Measurements from ENCODE around the gene PID1.
A peak's percentile ranks its signal among the peaks of the same experiment; 100 is the strongest.

PID1 gene

GRCh38 chr2:229270551-229271410, at the start of gene PID1:
PID1 (minus strand) TSS chr2:229271287; CDS start chr2:229271043, 244 bp downstream.
- no peak for DNase-seq (ENCODE audit: low read depth)

- DNase-seq (ENCODE audit: low read depth): no peak
Observed at GRCh38 chr2:229319558-229319957, 48.5 kb upstream of the PID1 start.

GRCh38 chr2:229314117-229314516, 43.0 kb upstream of the PID1 start:
- DNase-seq (ENCODE audit: low read depth): no peak

- no peak for DNase-seq (ENCODE audit: low read depth)
Observed at GRCh38 chr2:229313591-229313990, 42.5 kb upstream of the PID1 start.

- no peak for DNase-seq (ENCODE audit: low read depth)
Observed at GRCh38 chr2:229301237-229301636, 30.1 kb upstream of the PID1 start.

- no peak for DNase-seq (ENCODE audit: low read depth)
Observed at GRCh38 chr2:229300790-229301189, 29.7 kb upstream of the PID1 start.

- no peak for DNase-seq (ENCODE audit: low read depth)
Observed at GRCh38 chr2:229300371-229300770, 29.3 kb upstream of the PID1 start.

- no peak for DNase-seq (ENCODE audit: low read depth)
Observed at GRCh38 chr2:229297247-229297646, 26.2 kb upstream of the PID1 start.

GRCh38 chr2:229296536-229296935, 25.4 kb upstream of the PID1 start:
- DNase-seq (ENCODE audit: low read depth): no peak

- DNase-seq (ENCODE audit: low read depth): no peak
Observed at GRCh38 chr2:229296016-229296415, 24.9 kb upstream of the PID1 start.

GRCh38 chr2:229287823-229288222, 16.7 kb upstream of the PID1 start:
- no peak for DNase-seq (ENCODE audit: low read depth)

GRCh38 chr2:229282758-229283546, 11.9 kb upstream of the PID1 start:
- peak; percentile 56 for DNase-seq (ENCODE audit: low read depth)

- DNase-seq (ENCODE audit: low read depth): no peak
Observed at GRCh38 chr2:229279516-229279915, 8.4 kb upstream of the PID1 start.

- no peak for DNase-seq (ENCODE audit: low read depth)
Observed at GRCh38 chr2:229275506-229275905, 4.4 kb upstream of the PID1 start.

GRCh38 chr2:229273723-229274338, 2.7 kb upstream of the PID1 start:
- peak; percentile 48 for DNase-seq (ENCODE audit: low read depth)

GRCh38 chr2:229273006-229273722, 2.1 kb upstream of the PID1 start:
- DNase-seq (ENCODE audit: low read depth): no peak

- DNase-seq (ENCODE audit: low read depth): no peak
Observed at GRCh38 chr2:229269941-229270340, 1.1 kb downstream of the PID1 start.

- DNase-seq (ENCODE audit: low read depth): no peak
Observed at GRCh38 chr2:229269146-229269545, 1.9 kb downstream of the PID1 start.

GRCh38 chr2:229268626-229269025, 2.5 kb downstream of the PID1 start:
- DNase-seq (ENCODE audit: low read depth): peak; percentile 20

- DNase-seq (ENCODE audit: low read depth): no peak
Observed at GRCh38 chr2:229267080-229267479, 4.0 kb downstream of the PID1 start.

- no peak for DNase-seq (ENCODE audit: low read depth)
Observed at GRCh38 chr2:229265727-229266126, 5.4 kb downstream of the PID1 start.

- no peak for DNase-seq (ENCODE audit: low read depth)
Observed at GRCh38 chr2:229261599-229261998, 9.5 kb downstream of the PID1 start.

Measured in non-pigmented ciliary epithelial cell (primary cell).